HG02885 (cell line): ENCODE results near the gene MPHOSPH9.

Source experiments
- ATAC-seq: cut with Tn5 transposase; IDR thresholded peaks from one replicate; pipeline ENCODE4 v1.9.1; 2021; ENCODE audit warnings: mild to moderate bottlenecking; ENCODE audit not compliant: unreplicated experiment, poor library complexity

The MPHOSPH9 gene

GRCh38 chr12:123108682-123109066 lies 124.3 kb downstream of the MPHOSPH9 start:
- no peak for ATAC-seq

GRCh38 chr12:123107926-123108681 lies 124.8 kb downstream of the MPHOSPH9 start:
- ATAC-seq, result no peak

GRCh38 chr12:123106640-123107359 lies 126.1 kb downstream of the MPHOSPH9 start:
- ATAC-seq, result no peak

- ATAC-seq, result no peak
Measured at GRCh38 chr12:123105211-123105826, 127.6 kb downstream of the MPHOSPH9 start.

- no peak for ATAC-seq
Measured at GRCh38 chr12:123104809-123105208, 128.1 kb downstream of the MPHOSPH9 start.
